ENCODE measurements around the gene ANKRD49. TPM values are rescaled to one million over a fixed set of nuclear protein-coding genes. Genes with fewer than 3 reads are reported as not detected.

The ANKRD49 gene
- total and polyA plus RNA-seq, 10 of the 15 experiments (the other 5 are each of a cell fraction or from before 2014, with no cell fraction given), result 19.2 to 46.6 (median 33.6) TPM

GRCh38 chr11:94449029-94449428 is 44.8 kb upstream of the ANKRD49 start (continued):
- TF ChIP-seq ZBTB4 (CRISPR knock-in tag; IDR thresholded peaks at IDR 0.05) (no peak), PAX5 (IDR thresholded peaks at IDR 0.05; ENCODE audit: borderline replicate concordance, low read depth, low read length) (no peak), IRF3 (IDR thresholded peaks at IDR 0.05) (no peak), USF1 (IDR thresholded peaks at IDR 0.05; ENCODE audit: borderline replicate concordance, extremely low read length, insufficient read depth, low read depth, low read length) (no peak)

GRCh38 chr11:94449437-94449836 is 44.3 kb upstream of the ANKRD49 start:
- Histone ChIP-seq H3K4me2 (ENCODE audit: control insufficient read depth, insufficient read depth) (no peak overlapping the region), H3K27me3 (replicated peaks in 1 of 2; ENCODE audit: control insufficient read depth in 2 of 2, insufficient read depth in 2 of 2, low read length in 1 of 2) (no peaks in the 10 kb centered on the region), H4K20me1 (ENCODE audit: control insufficient read depth, insufficient read depth) (no peaks in the 10 kb centered on the region), H3K27ac (ENCODE audit: control insufficient read depth, insufficient read depth) (no peak overlapping the region), H3K4me3 (no peak overlapping the region), H3K4me1 (ENCODE audit: control insufficient read depth, insufficient read depth, low read length) (no peaks in the 10 kb centered on the region), H3K36me3 (ENCODE audit: control insufficient read depth in 2 of 2, insufficient read depth in 2 of 2, low read length in 1 of 2) (no peaks in the 10 kb centered on the region; a peak in 1 of 4 replicates), H3K79me2 (ENCODE audit: control insufficient read depth, insufficient read depth, low read length) (no peaks in the 10 kb centered on the region), H2AFZ (ENCODE audit: control insufficient read depth, low read depth, low read length) (no peak overlapping the region), H3K9me3 (replicated peaks; ENCODE audit: control insufficient read depth, insufficient read depth, low read length) (no peaks in the 10 kb centered on the region; the same call in 2 of the 3 replicates), H3K9ac (ENCODE audit: control insufficient read depth, insufficient read depth, low read length) (no peak overlapping the region)
- in situ Hi-C loops (cut with MboI), result no loop called here
- FAIRE-seq (no peak), ATAC-seq (no peak), DNase-seq (ENCODE audit: low read depth, low spot score) (no peak)
- intact Hi-C loops (cut with micrococcal nuclease; ENCODE audit: unreplicated experiment), result no loop called here
- ChIA-PET RAD21 (ENCODE audit: unreplicated experiment) (no interaction called here), POLR2A (no interaction called here), CTCF (interaction anchor here (0.8 to 1.2 kb wide), 3 partner anchors 9 to 123 kb away, joined by 3 read pairs; no protein-coding TSS in a partner anchor), SMC1A (ENCODE audit: uncharacterized antibody, unreplicated experiment) (interaction anchor here (1.1 kb wide), 2 partner anchors 13 to 46 kb away, joined by 3 read pairs; no protein-coding TSS in a partner anchor)
- WGBS (ENCODE audit: insufficient coverage, insufficient replicate concordance, low lambda C conversion rate, missing lambda C conversion rate), result 100% methylated on average over 2 of the region's 2 CpGs
- BruUV-seq (replicated peaks), result no TSS peak
- TF ChIP-seq ZBTB33 (IDR thresholded peaks at IDR 0.05), result no peak
- no peak for TF ChIP-seq PBX3 (IDR thresholded peaks at IDR 0.05; ENCODE audit: insufficient replicate concordance, low read depth, low read length)
- TF ChIP-seq MTA2 (IDR thresholded peaks at IDR 0.05; ENCODE audit: low read depth), result no peak
- TF ChIP-seq PAX8 (IDR thresholded peaks at IDR 0.05), result no peak
- TF ChIP-seq REST (IDR thresholded peaks at IDR 0.05; ENCODE audit: low read depth, low read length), result no peak
- no peak for TF ChIP-seq BCL11A (IDR thresholded peaks at IDR 0.05; ENCODE audit: low read depth, low read length)

Measured in GM12878 (cell line).